HCT116 (cell line): Measurements from ENCODE around the gene USP46. TPM values are rescaled to one million over a fixed set of nuclear protein-coding genes. Genes with fewer than 3 reads are reported as not detected.

ENCODE experiments used
- ATAC-seq: fragments of 200-7000 bp; cut with Tn5 transposase; 2 replicates; pipeline ENCODE4 v1.9.1; 2020; ENCODE audit warnings: mild to moderate bottlenecking, moderate library complexity
- BruUV-seq: library from RNA; stranded (reverse); fragments of 400-500 nt; replicated peaks from 2 replicates; lab custom pipeline; 2021; lab: Mats Ljungman, UMichigan
- CTCF ChIA-PET: fragments of 300-600 bp; sonication (Branson Sonifier 250); formaldehyde crosslinking; loops from one replicate; lab custom pipeline; 2021; ENCODE audit warnings: antibody characterized with exemption; lab: Charles Lee
- POLR2A ChIA-PET: fragments of 300-600, 350-600 bp; sonication (Branson Sonifier 250); formaldehyde crosslinking; loops from one replicate; lab custom pipeline; 2021; ENCODE audit warnings: antibody characterized with exemption; lab: Charles Lee
- RAD21 ChIA-PET, 2 experiments: fragments of 300-600 bp; sonication (Branson Sonifier 250); formaldehyde crosslinking; loops; one replicate each; lab custom pipeline; 2023; ENCODE audit warnings: low total read pairs in 2 of 2; ENCODE audit not compliant: uncharacterized antibody in 2 of 2, unreplicated experiment in 2 of 2, low non-redundant PET in 1 of 2; lab: Charles Lee
- DNase-seq: peaks from one replicate; pipeline ENCODE4 v3.0.0-alpha.2; 2010; ENCODE audit warnings: low read depth, low spot score
- H2AFZ ChIP-seq: fragments of 200-600 bp; shearing (Covaris generic), sonication (generic); 2 replicates; pipeline ENCODE4 v1.6.1; 2017; ENCODE audit warnings: low read depth, mixed run types, mixed read lengths, antibody characterized with exemption, low read length; ENCODE audit not compliant: poor library complexity, severe bottlenecking
- H3K27ac ChIP-seq: 2 replicates; pipeline ENCODE4 v1.5.1; 2012; ENCODE audit warnings: low read depth, low read length
- H3K27me3 ChIP-seq: fragments of 200-600 bp; sonication (generic); 2 replicates; pipeline ENCODE4 v1.6.1; 2016; ENCODE audit warnings: mixed run types, low read length, mixed read lengths; ENCODE audit not compliant: insufficient read depth
- H3K36me3 ChIP-seq, 2 experiments: fragments of 200-500 bp in 1 of 2; fragments of 200-600 bp in 1 of 2; sonication (Bioruptor generic) in 1 of 2; sonication (generic) in 1 of 2; 2 replicates each; pipeline versions ENCODE4 v1.5.1 to v1.6.1; 2014 to 2016; ENCODE audit warnings: low read length in 2 of 2, inconsistent platforms in 1 of 2, mixed read lengths in 1 of 2, mixed run types in 1 of 2; ENCODE audit not compliant: insufficient read depth in 2 of 2, control insufficient read depth in 1 of 2
- H3K4me1 ChIP-seq, 2 experiments: fragments of 200-600 bp in 1 of 2; sonication (generic) in 1 of 2; 2 replicates each; pipeline versions ENCODE4 v1.5.1 to v1.6.1; 2012 to 2017; ENCODE audit warnings: low read length in 2 of 2, inconsistent platforms in 1 of 2, mild to moderate bottlenecking in 1 of 2, mixed read lengths in 1 of 2, mixed run types in 1 of 2, moderate library complexity in 1 of 2; ENCODE audit not compliant: insufficient read depth in 2 of 2, control insufficient read depth in 1 of 2
- H3K4me2 ChIP-seq: fragments of 200-600 bp; sonication (generic); 2 replicates; pipeline ENCODE4 v1.6.1; 2017; ENCODE audit warnings: mixed run types, low read length, mixed read lengths
- H3K4me3 ChIP-seq, 2 experiments: fragments of 200-600 bp in 1 of 2; sonication (generic) in 1 of 2; replicated peaks in 1 of 2; 2 replicates each; pipeline ENCODE4 v1.5.1; 2011 to 2016; ENCODE audit warnings: low read length in 2 of 2, control low read depth in 1 of 2, low read depth in 1 of 2, mild to moderate bottlenecking in 1 of 2, mixed read lengths in 1 of 2, mixed run types in 1 of 2
- H3K79me2 ChIP-seq: fragments of 200-600 bp; sonication (generic); 2 replicates; pipeline ENCODE4 v1.6.1; 2017; ENCODE audit warnings: mild to moderate bottlenecking, mixed run types, low read length, moderate library complexity, mixed read lengths; ENCODE audit not compliant: insufficient read depth
- H3K9ac ChIP-seq: fragments of 200-600 bp; sonication (generic); 2 replicates; pipeline ENCODE4 v1.6.1; 2016; ENCODE audit warnings: low read length, mixed read lengths
- H3K9me2 ChIP-seq: fragments of 200-600 bp; sonication (generic), shearing (Covaris generic); 2 replicates; pipeline ENCODE4 v1.6.1; 2017; ENCODE audit warnings: mixed run types, mild to moderate bottlenecking, moderate library complexity; ENCODE audit not compliant: insufficient read depth
- H3K9me3 ChIP-seq, 2 experiments: fragments of 200-500 bp in 1 of 2; fragments of 200-600 bp in 1 of 2; sonication (Bioruptor generic) in 1 of 2; sonication (generic) in 1 of 2; 2 replicates each; pipeline ENCODE4 v1.6.1; 2014 to 2017; ENCODE audit warnings: low read length in 2 of 2, mixed read lengths in 2 of 2, inconsistent platforms in 1 of 2, low read depth in 1 of 2, mild to moderate bottlenecking in 1 of 2, mixed run types in 1 of 2, moderate library complexity in 1 of 2; ENCODE audit not compliant: control insufficient read depth in 1 of 2, insufficient read depth in 1 of 2
- H4K20me1 ChIP-seq: fragments of 200-600 bp; sonication (generic), shearing (Covaris generic); 2 replicates; pipeline ENCODE4 v1.6.1; 2017; ENCODE audit warnings: mixed run types, mild to moderate bottlenecking, moderate library complexity; ENCODE audit not compliant: insufficient read depth
- ATF3 ChIP-seq: IDR thresholded peaks from 2 replicates; pipeline ENCODE4 v1.6.1; 2012
- CBX3 ChIP-seq: IDR thresholded peaks from 2 replicates; pipeline ENCODE4 v1.6.1; 2012; ENCODE audit warnings: low read depth
- CEBPB ChIP-seq: IDR thresholded peaks from 2 replicates; pipeline ENCODE4 v1.6.1; 2012; ENCODE audit warnings: low read depth
- CTCF ChIP-seq, 3 experiments: fragments of 200-600 bp in 1 of 3; sonication (generic) in 1 of 3; IDR thresholded peaks in 2 of 3; conservative IDR thresholded peaks in 1 of 3; 2 replicates each; pipeline ENCODE4 v1.5.1; 2012 to 2017; ENCODE audit warnings: low read depth in 2 of 3, low read length in 2 of 3, antibody characterized with exemption in 1 of 3, borderline replicate concordance in 1 of 3, control low read depth in 1 of 3, mild to moderate bottlenecking in 1 of 3, mixed read lengths in 1 of 3, mixed run types in 1 of 3, moderate library complexity in 1 of 3; ENCODE audit not compliant: insufficient read depth in 1 of 3
- ELF1 ChIP-seq: IDR thresholded peaks from 2 replicates; pipeline ENCODE4 v1.6.1; 2012; ENCODE audit warnings: low read depth, borderline replicate concordance
- EZH2 ChIP-seq: fragments of 200-600 bp; sonication (generic); IDR thresholded peaks from 2 replicates; pipeline ENCODE4 v1.6.1; 2017; ENCODE audit warnings: antibody characterized with exemption, mixed run types
- EZH2phosphoT487 ChIP-seq: fragments of 200-600 bp; IDR thresholded peaks from 2 replicates; pipeline ENCODE4 v1.6.1; 2018; ENCODE audit warnings: antibody characterized with exemption, borderline replicate concordance
- FOSL1 ChIP-seq: IDR thresholded peaks from 2 replicates; pipeline ENCODE4 v1.6.1; 2012; ENCODE audit warnings: low read depth
- JUND ChIP-seq: IDR thresholded peaks from 2 replicates; pipeline ENCODE4 v1.6.1; 2012
- MAX ChIP-seq: IDR thresholded peaks from 2 replicates; pipeline ENCODE4 v1.6.1; 2012
- SP1 ChIP-seq: IDR thresholded peaks from 2 replicates; pipeline ENCODE4 v1.6.1; 2012; ENCODE audit warnings: low read depth
- ZFX ChIP-seq: fragments of 450-650 bp; IDR thresholded peaks from 2 replicates; pipeline ENCODE4 v1.6.1; 2017
- ZNF274 ChIP-seq: fragments of 200-500 bp; sonication (Bioruptor generic); IDR thresholded peaks from 2 replicates; pipeline ENCODE4 v1.6.1; 2014; ENCODE audit warnings: mild to moderate bottlenecking, low read depth, low read length, inconsistent platforms
- intact Hi-C: fragments of 100-400 bp; cut with micrococcal nuclease; formaldehyde crosslinking; loops from 2 replicates; pipeline ENCODE4 v1.10.0; 2022
- total RNA-seq: library from RNA; stranded (reverse); gene quantifications from one replicate; pipeline ENCODE4 v1.2.1, GENCODE V29; 2021; ENCODE audit not compliant: unreplicated experiment

The USP46 gene
- total RNA-seq, 1 experiment from 2014 or later = 36.6 TPM

GRCh38 chr4:52689096-52689495 is 30.0 kb upstream of the USP46 start:
- ATAC-seq (no peak), DNase-seq (no peak)
- Histone ChIP-seq H3K4me1 (no peaks in the 10 kb centered on the region), H2AFZ (no peak overlapping the region), H3K4me3 (no peak overlapping the region), H3K9me3 (no peaks in the 10 kb centered on the region), H3K79me2 (no peaks in the 10 kb centered on the region), H3K27ac (no peak overlapping the region), H3K4me2 (no peak overlapping the region), H3K36me3 (no peaks in the 10 kb centered on the region), H3K9me2 (no peaks in the 10 kb centered on the region), H3K9ac (no peak overlapping the region), H4K20me1 (no peaks in the 10 kb centered on the region), H3K27me3 (no peaks in the 10 kb centered on the region)
- no peak for TF ChIP-seq CEBPB
- TF ChIP-seq CTCF (IDR thresholded peaks at IDR 0.05 in 2 of 3, conservative IDR thresholded peaks at IDR 0.05 in 1 of 3; ENCODE audit: borderline replicate concordance in 1 of 3, insufficient read depth in 1 of 3, low read depth in 2 of 3, low read length in 2 of 3) = no peak
- TF ChIP-seq CBX3 = no peak
- no peak for TF ChIP-seq MAX
- no peak for TF ChIP-seq ZNF274
- TF ChIP-seq ZFX = no peak
- no peak for TF ChIP-seq ELF1
- no peak for TF ChIP-seq FOSL1
- TF ChIP-seq SP1 = no peak
- no peak for TF ChIP-seq JUND
- TF ChIP-seq EZH2 = no peak
- no peak for TF ChIP-seq ATF3
- no peak for TF ChIP-seq EZH2phosphoT487
- CTCF ChIA-PET = no interaction called here
- BruUV-seq = no TSS peak
- POLR2A ChIA-PET = interaction anchor here (1.7 kb wide), 1 partner anchor 23 kb away, joined by 10 read pairs; no protein-coding TSS in a partner anchor
- RAD21 ChIA-PET = no interaction called here
- intact Hi-C loops = no loop called here
